Measurements from ENCODE around the gene RNF10.
"Not testable (repeated sequence)": the region's sequence is repeated elsewhere in the genome, so short reads cannot be mapped to it uniquely, and the experiment has no call there.

The RNF10 gene

GRCh38 chr12:120496413-120497340, 37.5 kb upstream of the RNF10 start:
- Histone ChIP-seq H3K27ac (ENCODE audit: low read depth in 2 of 2, low read length in 2 of 2) (peak overlapping the region; percentile 77 to 85), H3K4me1 (ENCODE audit: control insufficient read depth in 2 of 2, insufficient read depth in 2 of 2, low read length in 2 of 2) (peaks cover 15 to 17% of the 10 kb centered on the region in 2 donors), H3K36me3 (ENCODE audit: control insufficient read depth in 2 of 2, insufficient read depth in 2 of 2, low read length in 2 of 2) (peaks cover 0 to 15% of the 10 kb centered on the region in 2 donors), H3K4me3 (ENCODE audit: low read length in 2 of 2) (peak overlapping the region; percentile 79 to 82), H3K9ac (ENCODE audit: low read depth in 1 of 2, low read length in 2 of 2) (peak overlapping the region; percentile 74 to 77), H3K27me3 (ENCODE audit: control insufficient read depth in 2 of 2, insufficient read depth in 2 of 2, low read length in 2 of 2) (no peaks in the 10 kb centered on the region), H3K9me3 (ENCODE audit: control insufficient read depth in 2 of 2, low read length in 2 of 2) (no peaks in the 10 kb centered on the region)

DNA sequence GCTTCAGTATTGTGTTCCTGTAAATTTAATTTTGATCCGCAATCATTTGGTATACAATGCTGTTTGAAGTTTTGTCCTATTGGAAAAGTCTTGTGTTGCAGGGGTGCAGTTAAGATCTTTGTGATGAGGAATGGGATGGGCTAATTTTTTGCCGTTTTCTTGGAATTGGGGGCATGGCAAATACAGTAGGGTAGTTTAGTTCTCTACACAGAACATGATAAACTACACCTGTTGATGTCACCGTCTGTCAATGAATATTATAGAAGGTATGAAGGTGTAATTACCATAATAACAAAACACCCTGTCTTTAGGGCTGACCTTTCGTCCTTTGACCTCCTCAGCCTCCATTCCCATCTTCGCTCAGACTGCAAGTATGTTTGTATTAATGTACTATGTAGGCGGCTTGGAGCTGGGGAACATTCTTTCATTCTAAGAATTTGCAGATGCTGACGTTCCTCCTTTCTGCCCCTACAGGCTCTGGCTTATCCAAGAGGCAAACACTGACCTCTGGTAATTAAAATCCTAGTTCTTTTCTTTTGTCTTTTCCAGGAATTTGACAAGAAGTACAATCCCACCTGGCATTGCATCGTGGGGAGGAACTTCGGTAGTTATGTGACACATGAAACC, 36.5 kb upstream of the RNF10 start:
- no peaks in the 10 kb centered on the region for H3K9me3 ChIP-seq (ENCODE audit: control insufficient read depth in 2 of 2, low read length in 2 of 2)
- H3K4me1 ChIP-seq (ENCODE audit: control insufficient read depth in 2 of 2, insufficient read depth in 2 of 2, low read length in 2 of 2), result peaks cover 15 to 17% of the 10 kb centered on the region in 2 donors
- H3K36me3 ChIP-seq (ENCODE audit: control insufficient read depth in 2 of 2, insufficient read depth in 2 of 2, low read length in 2 of 2), result peaks cover 0 to 17% of the 10 kb centered on the region in 2 donors
- H3K27ac ChIP-seq (ENCODE audit: low read depth in 2 of 2, low read length in 2 of 2), result peak overlapping the region; percentile 17 to 77
- H3K9ac ChIP-seq (ENCODE audit: low read depth in 1 of 2, low read length in 2 of 2), result peak overlapping the region; percentile 44 to 74
- no peaks in the 10 kb centered on the region for H3K27me3 ChIP-seq (ENCODE audit: control insufficient read depth in 2 of 2, insufficient read depth in 2 of 2, low read length in 2 of 2)
- peak overlapping the region; percentile 79 to 82 for H3K4me3 ChIP-seq (ENCODE audit: low read length in 2 of 2)

DNA sequence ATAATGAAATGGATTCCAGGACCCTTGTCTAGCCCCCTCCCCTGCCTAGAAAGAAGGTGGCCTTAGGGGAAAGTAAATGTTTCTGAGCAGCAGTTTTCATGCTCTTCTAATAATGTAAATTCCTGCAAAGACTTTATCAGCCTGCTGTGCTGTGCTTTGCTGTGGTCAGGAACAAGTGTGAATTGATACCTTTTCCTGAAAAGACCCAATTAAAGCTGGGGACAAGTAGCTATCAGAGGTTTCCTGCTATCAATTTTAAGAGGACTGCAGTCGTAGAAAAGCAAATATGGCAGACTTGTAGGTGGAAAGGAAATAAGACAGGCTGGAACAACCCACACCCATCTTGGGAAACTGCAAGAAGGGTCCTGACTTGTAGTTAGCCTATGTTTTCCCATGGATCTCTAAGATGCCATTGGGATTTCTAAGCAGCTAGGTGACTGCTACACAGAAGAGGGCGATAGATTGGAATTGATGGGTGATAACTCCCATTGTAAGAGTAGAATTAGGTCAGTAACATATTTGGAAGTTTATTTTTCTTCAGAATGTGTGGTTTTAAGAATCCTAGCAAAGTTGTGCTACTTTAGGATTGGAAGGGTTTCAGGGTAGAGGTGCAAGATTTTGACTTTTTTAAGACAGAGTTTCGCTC, 35.2 kb upstream of the RNF10 start:
- no peak overlapping the region for H3K4me3 ChIP-seq (ENCODE audit: low read length in 2 of 2)
- no peak overlapping the region for H3K27ac ChIP-seq (ENCODE audit: low read depth in 2 of 2, low read length in 2 of 2)
- peaks cover 8 to 27% of the 10 kb centered on the region in 2 donors for H3K36me3 ChIP-seq (ENCODE audit: control insufficient read depth in 2 of 2, insufficient read depth in 2 of 2, low read length in 2 of 2)
- H3K27me3 ChIP-seq (ENCODE audit: control insufficient read depth in 2 of 2, insufficient read depth in 2 of 2, low read length in 2 of 2), result no peaks in the 10 kb centered on the region
- peaks cover 15 to 17% of the 10 kb centered on the region in 2 donors for H3K4me1 ChIP-seq (ENCODE audit: control insufficient read depth in 2 of 2, insufficient read depth in 2 of 2, low read length in 2 of 2)
- no peaks in the 10 kb centered on the region for H3K9me3 ChIP-seq (ENCODE audit: control insufficient read depth in 2 of 2, low read length in 2 of 2)
- no peak overlapping the region for H3K9ac ChIP-seq (ENCODE audit: low read depth in 1 of 2, low read length in 2 of 2)

- no peak overlapping the region for H3K9ac ChIP-seq (ENCODE audit: low read depth in 1 of 2, low read length in 2 of 2)
Observed at GRCh38 chr12:120500581-120500980, 33.6 kb upstream of the RNF10 start.

DNA sequence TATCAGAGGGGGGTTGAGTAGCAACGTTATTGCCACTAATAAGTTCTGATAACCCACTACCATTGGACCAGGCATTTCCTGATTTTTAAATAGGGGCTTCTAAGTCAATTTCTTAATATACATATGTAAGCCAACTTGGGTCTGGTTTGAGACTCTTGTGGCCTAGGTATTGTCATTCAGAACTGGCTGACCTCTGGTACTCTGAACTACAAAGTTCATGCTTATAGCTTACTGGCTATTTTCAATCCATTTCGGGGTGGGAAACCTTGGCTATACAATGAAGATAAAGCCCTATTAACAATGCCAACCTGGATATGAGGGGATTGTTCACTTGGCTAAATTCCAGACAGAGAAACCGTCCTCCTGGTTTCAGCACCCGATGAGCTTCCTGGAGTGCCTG, 29.6 kb upstream of the RNF10 start:
- Histone ChIP-seq H3K9ac (ENCODE audit: low read depth in 1 of 2, low read length in 2 of 2) (no peak overlapping the region), H3K36me3 (ENCODE audit: control insufficient read depth in 2 of 2, insufficient read depth in 2 of 2, low read length in 2 of 2) (peaks cover 16 to 27% of the 10 kb centered on the region in 2 donors), H3K4me1 (ENCODE audit: control insufficient read depth in 2 of 2, insufficient read depth in 2 of 2, low read length in 2 of 2) (peaks cover 3% of the 10 kb centered on the region in 2 donors), H3K27me3 (ENCODE audit: control insufficient read depth in 2 of 2, insufficient read depth in 2 of 2, low read length in 2 of 2) (no peaks in the 10 kb centered on the region), H3K27ac (ENCODE audit: low read depth in 2 of 2, low read length in 2 of 2) (no peak overlapping the region), H3K9me3 (ENCODE audit: control insufficient read depth in 2 of 2, low read length in 2 of 2) (no peaks in the 10 kb centered on the region), H3K4me3 (ENCODE audit: low read length in 2 of 2) (no peak overlapping the region)

More at GRCh38 chr12:120500581-120500980, 33.6 kb upstream of the RNF10 start:
- H3K27me3 ChIP-seq (ENCODE audit: control insufficient read depth in 2 of 2, insufficient read depth in 2 of 2, low read length in 2 of 2), result no peaks in the 10 kb centered on the region
- H3K4me1 ChIP-seq (ENCODE audit: control insufficient read depth in 2 of 2, insufficient read depth in 2 of 2, low read length in 2 of 2), result peaks cover 11 to 12% of the 10 kb centered on the region in 2 donors
- H3K36me3 ChIP-seq (ENCODE audit: control insufficient read depth in 2 of 2, insufficient read depth in 2 of 2, low read length in 2 of 2), result peaks cover 16 to 33% of the 10 kb centered on the region in 2 donors
- H3K9me3 ChIP-seq (ENCODE audit: control insufficient read depth in 2 of 2, low read length in 2 of 2), result no peaks in the 10 kb centered on the region
- no peak overlapping the region for H3K4me3 ChIP-seq (ENCODE audit: low read length in 2 of 2)
- H3K27ac ChIP-seq (ENCODE audit: low read depth in 2 of 2, low read length in 2 of 2), result no peak overlapping the region

DNA sequence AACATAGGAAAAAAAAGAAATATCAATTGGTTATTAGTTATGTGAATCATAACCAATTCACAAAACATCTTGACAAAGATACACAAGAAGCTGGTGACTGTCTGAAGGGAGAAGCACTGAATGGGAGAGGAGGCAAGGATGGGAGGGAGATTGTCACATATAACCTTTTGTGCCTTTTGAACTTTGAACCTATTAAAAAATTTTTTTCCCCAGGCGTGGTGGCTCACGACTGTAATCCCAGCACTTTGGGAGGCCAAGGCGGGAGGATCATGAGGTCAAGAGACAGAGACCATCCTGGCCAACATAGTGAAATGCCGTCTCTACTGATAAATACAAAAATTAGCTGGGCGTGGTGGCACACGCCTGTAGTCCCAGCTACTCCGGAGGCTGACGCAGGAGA, 25.6 kb upstream of the RNF10 start:
- Histone ChIP-seq H3K9me3 (ENCODE audit: control insufficient read depth in 2 of 2, low read length in 2 of 2) (no peaks in the 10 kb centered on the region), H3K27me3 (ENCODE audit: control insufficient read depth in 2 of 2, insufficient read depth in 2 of 2, low read length in 2 of 2) (no peaks in the 10 kb centered on the region), H3K4me3 (ENCODE audit: low read length in 2 of 2) (no peak overlapping the region), H3K4me1 (ENCODE audit: control insufficient read depth in 2 of 2, insufficient read depth in 2 of 2, low read length in 2 of 2) (peaks cover 3% of the 10 kb centered on the region in 2 donors), H3K27ac (ENCODE audit: low read depth in 2 of 2, low read length in 2 of 2) (no peak overlapping the region), H3K36me3 (ENCODE audit: control insufficient read depth in 2 of 2, insufficient read depth in 2 of 2, low read length in 2 of 2) (peaks cover 19 to 31% of the 10 kb centered on the region in 2 donors), H3K9ac (ENCODE audit: low read depth in 1 of 2, low read length in 2 of 2) (no peak overlapping the region)

DNA sequence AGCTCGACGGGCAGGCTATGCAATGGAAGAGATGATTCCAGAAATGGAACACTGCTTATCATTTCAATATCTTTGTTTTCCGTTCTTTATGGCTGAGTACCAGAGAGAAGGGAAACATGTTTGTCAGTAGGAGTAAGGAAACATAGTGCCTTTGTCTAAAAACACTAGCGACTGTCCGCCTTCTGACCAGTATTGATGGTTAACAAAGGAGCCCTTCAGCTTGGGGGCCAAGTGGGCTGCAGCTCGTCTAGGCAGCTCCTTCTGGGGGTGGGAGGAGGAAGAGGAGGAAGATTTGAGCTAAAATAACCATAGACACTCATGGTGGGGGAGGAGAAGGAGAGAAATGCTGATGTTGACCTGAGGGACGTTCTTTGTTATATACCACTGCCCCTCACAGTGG, 20.2 kb upstream of the RNF10 start:
- Histone ChIP-seq H3K4me1 (ENCODE audit: control insufficient read depth in 2 of 2, insufficient read depth in 2 of 2, low read length in 2 of 2) (peaks cover 0 to 3% of the 10 kb centered on the region in 2 donors), H3K36me3 (ENCODE audit: control insufficient read depth in 2 of 2, insufficient read depth in 2 of 2, low read length in 2 of 2) (peaks cover 19 to 38% of the 10 kb centered on the region in 2 donors), H3K27ac (ENCODE audit: low read depth in 2 of 2, low read length in 2 of 2) (no peak overlapping the region), H3K9me3 (ENCODE audit: control insufficient read depth in 2 of 2, low read length in 2 of 2) (no peaks in the 10 kb centered on the region), H3K27me3 (ENCODE audit: control insufficient read depth in 2 of 2, insufficient read depth in 2 of 2, low read length in 2 of 2) (no peaks in the 10 kb centered on the region), H3K4me3 (ENCODE audit: low read length in 2 of 2) (no peak overlapping the region), H3K9ac (ENCODE audit: low read depth in 1 of 2, low read length in 2 of 2) (no peak overlapping the region)

DNA sequence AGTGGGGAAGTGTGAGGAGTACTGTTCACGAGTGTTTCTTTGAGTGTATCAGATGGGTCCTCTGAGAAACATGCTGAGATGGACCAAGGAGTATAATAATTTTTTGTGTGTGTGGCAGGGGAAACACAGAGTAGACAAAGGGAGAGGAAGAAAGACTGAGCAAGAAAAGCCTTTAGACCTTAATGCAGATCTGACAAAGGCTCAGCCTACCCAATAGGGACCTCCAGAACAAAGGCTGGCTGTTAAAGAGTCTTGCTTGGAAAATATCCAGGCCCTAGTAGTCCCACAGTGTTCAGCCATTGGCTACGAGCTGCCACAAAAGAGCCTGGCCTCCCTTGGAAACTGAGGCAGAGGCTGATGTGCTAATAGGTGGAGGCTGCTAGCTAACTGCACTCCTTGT, 18.7 kb upstream of the RNF10 start:
- Histone ChIP-seq H3K4me3 (ENCODE audit: low read length in 2 of 2) (no peak overlapping the region), H3K36me3 (ENCODE audit: control insufficient read depth in 2 of 2, insufficient read depth in 2 of 2, low read length in 2 of 2) (peaks cover 18 to 28% of the 10 kb centered on the region in 2 donors), H3K9ac (ENCODE audit: low read depth in 1 of 2, low read length in 2 of 2) (no peak overlapping the region), H3K4me1 (ENCODE audit: control insufficient read depth in 2 of 2, insufficient read depth in 2 of 2, low read length in 2 of 2) (no peaks in the 10 kb centered on the region), H3K9me3 (ENCODE audit: control insufficient read depth in 2 of 2, low read length in 2 of 2) (no peaks in the 10 kb centered on the region), H3K27ac (ENCODE audit: low read depth in 2 of 2, low read length in 2 of 2) (no peak overlapping the region), H3K27me3 (ENCODE audit: control insufficient read depth in 2 of 2, insufficient read depth in 2 of 2, low read length in 2 of 2) (no peaks in the 10 kb centered on the region)

GRCh38 chr12:120519324-120519723, 14.8 kb upstream of the RNF10 start:
- peaks cover 13 to 22% of the 10 kb centered on the region in 2 donors for H3K36me3 ChIP-seq (ENCODE audit: control insufficient read depth in 2 of 2, insufficient read depth in 2 of 2, low read length in 2 of 2)
- H3K9ac ChIP-seq (ENCODE audit: low read depth in 1 of 2, low read length in 2 of 2); H3K27ac ChIP-seq (ENCODE audit: low read depth in 2 of 2, low read length in 2 of 2); H3K4me3 ChIP-seq (ENCODE audit: low read length in 2 of 2); H3K27me3 ChIP-seq (ENCODE audit: control insufficient read depth in 2 of 2, insufficient read depth in 2 of 2, low read length in 2 of 2); H3K4me1 ChIP-seq (ENCODE audit: control insufficient read depth in 2 of 2, insufficient read depth in 2 of 2, low read length in 2 of 2); H3K9me3 ChIP-seq (ENCODE audit: control insufficient read depth in 2 of 2, low read length in 2 of 2): not testable (repeated sequence)

GRCh38 chr12:120522568-120522967, 11.6 kb upstream of the RNF10 start:
- no peaks in the 10 kb centered on the region for H3K36me3 ChIP-seq (ENCODE audit: control insufficient read depth in 2 of 2, insufficient read depth in 2 of 2, low read length in 2 of 2)
- no peaks in the 10 kb centered on the region for H3K27me3 ChIP-seq (ENCODE audit: control insufficient read depth in 2 of 2, insufficient read depth in 2 of 2, low read length in 2 of 2)
- no peak overlapping the region for H3K27ac ChIP-seq (ENCODE audit: low read depth in 2 of 2, low read length in 2 of 2)
- no peak overlapping the region for H3K4me3 ChIP-seq (ENCODE audit: low read length in 2 of 2)
- no peak overlapping the region for H3K9ac ChIP-seq (ENCODE audit: low read depth in 1 of 2, low read length in 2 of 2)
- no peaks in the 10 kb centered on the region for H3K9me3 ChIP-seq (ENCODE audit: control insufficient read depth in 2 of 2, low read length in 2 of 2)
- no peaks in the 10 kb centered on the region for H3K4me1 ChIP-seq (ENCODE audit: control insufficient read depth in 2 of 2, insufficient read depth in 2 of 2, low read length in 2 of 2)

Data from mucosa of rectum (tissue), 2 donors.